NCI-H510A (cell line): Measurements from ENCODE around the gene CLIC3.

Source experiments
- DNase-seq: peaks from one replicate; lab custom pipeline; 2025; lab: John Stamatoyannopoulos, UW

The CLIC3 gene

GRCh38 chr9:136951541-136952320 is 44.6 kb downstream of the CLIC3 start, which contains the start of gene LCN12:
Gene LCN12 (plus strand): TSS chr9:136952273. CDS start chr9:136952328, 55 bp downstream.
- no peak for DNase-seq

- no peak for DNase-seq
Measured at GRCh38 chr9:136950656-136951276, 45.6 kb downstream of the CLIC3 start.

- peak; percentile 95 for DNase-seq
Measured at GRCh38 chr9:136949817-136950655, 46.3 kb downstream of the CLIC3 start.

GRCh38 chr9:136949239-136949816 is 47.0 kb downstream of the CLIC3 start:
- DNase-seq: no peak

GRCh38 chr9:136947955-136948510 is 48.3 kb downstream of the CLIC3 start:
- no peak for DNase-seq

- DNase-seq: no peak
Measured at GRCh38 chr9:136947028-136947891, 49.1 kb downstream of the CLIC3 start.

- DNase-seq: no peak
Measured at GRCh38 chr9:136946228-136947027, 49.9 kb downstream of the CLIC3 start.

GRCh38 chr9:136945333-136946227 is 50.8 kb downstream of the CLIC3 start:
- no peak for DNase-seq
